GM12865 (cell line): ENCODE measurements around the gene TMEM135.
"Not testable (repeated sequence)": the region's sequence is repeated elsewhere in the genome, so short reads cannot be mapped to it uniquely, and the experiment has no call there.

Experiments
- DNase-seq: peaks from one replicate; pipeline ENCODE4 v3.0.0; 2010; ENCODE audit warnings: low read depth
- H3K4me3 ChIP-seq: 2 replicates; pipeline ENCODE4 v1.5.1; 2011; ENCODE audit warnings: mild to moderate bottlenecking, low read depth, low read length, control low read depth
- TF ChIP-seq, protein P1 (sequence below): IDR thresholded peaks from 2 replicates; pipeline ENCODE4 v1.5.1; 2011; ENCODE audit warnings: low read length, control low read depth, low read depth, inconsistent platforms; ENCODE audit not compliant: insufficient read depth; ENCODE audit errors: missing control alignments

Gene TMEM135

DNA sequence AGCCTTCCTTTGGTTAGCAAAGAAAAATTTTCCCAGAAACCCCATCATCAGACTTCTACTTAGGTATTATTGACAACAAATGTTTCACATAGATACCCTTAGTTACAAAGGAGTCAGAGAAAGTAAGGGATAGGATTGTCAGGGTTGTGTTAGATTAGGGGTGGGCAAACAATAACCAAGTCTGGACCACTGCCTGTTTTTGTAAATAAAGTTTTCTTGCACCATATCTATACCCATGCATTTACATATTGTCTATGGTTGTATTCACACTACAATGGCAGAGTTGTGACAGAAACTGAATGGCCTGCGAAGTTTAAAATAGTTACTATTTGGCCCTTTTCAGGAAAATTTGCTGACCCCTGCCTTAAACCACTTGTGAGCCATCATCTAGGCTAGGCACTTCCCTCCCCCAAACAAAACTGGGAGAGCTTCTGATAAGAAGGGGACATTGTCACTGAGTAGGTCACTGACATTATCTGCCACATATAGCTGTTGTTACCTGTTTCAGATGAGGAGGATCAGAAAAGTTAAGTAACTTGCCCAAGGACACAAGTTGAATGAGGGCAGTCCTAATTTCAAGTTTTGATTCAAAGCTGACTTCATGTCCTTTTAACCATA is 40.7 kb upstream of the TMEM135 start:
- H3K4me3 ChIP-seq, result no peak overlapping the region
- TF ChIP-seq, protein P1, sequence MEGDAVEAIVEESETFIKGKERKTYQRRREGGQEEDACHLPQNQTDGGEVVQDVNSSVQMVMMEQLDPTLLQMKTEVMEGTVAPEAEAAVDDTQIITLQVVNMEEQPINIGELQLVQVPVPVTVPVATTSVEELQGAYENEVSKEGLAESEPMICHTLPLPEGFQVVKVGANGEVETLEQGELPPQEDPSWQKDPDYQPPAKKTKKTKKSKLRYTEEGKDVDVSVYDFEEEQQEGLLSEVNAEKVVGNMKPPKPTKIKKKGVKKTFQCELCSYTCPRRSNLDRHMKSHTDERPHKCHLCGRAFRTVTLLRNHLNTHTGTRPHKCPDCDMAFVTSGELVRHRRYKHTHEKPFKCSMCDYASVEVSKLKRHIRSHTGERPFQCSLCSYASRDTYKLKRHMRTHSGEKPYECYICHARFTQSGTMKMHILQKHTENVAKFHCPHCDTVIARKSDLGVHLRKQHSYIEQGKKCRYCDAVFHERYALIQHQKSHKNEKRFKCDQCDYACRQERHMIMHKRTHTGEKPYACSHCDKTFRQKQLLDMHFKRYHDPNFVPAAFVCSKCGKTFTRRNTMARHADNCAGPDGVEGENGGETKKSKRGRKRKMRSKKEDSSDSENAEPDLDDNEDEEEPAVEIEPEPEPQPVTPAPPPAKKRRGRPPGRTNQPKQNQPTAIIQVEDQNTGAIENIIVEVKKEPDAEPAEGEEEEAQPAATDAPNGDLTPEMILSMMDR, result no peak
- no peak for DNase-seq

DNA sequence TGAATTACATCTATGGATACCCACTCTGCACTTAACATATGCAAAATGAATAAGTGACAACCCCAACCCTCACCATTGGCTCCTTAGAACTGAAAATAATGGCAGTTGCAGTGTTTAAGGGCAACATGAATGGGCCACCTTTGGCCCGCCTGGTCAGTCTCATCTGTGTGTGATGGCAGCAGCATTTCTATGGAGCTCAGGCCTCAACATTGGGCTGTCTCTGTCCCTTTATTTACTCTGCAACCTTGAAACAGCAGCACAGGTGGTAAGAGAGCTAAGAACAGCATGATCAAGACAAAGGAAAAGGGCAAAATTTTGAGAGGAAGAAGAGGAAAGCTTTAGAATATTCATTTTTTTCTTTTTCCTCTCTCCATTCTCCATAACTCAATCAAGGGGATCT is 38.3 kb upstream of the TMEM135 start:
- DNase-seq, result no peak
- no peak overlapping the region for H3K4me3 ChIP-seq
- TF ChIP-seq, protein P1, result no peak

DNA sequence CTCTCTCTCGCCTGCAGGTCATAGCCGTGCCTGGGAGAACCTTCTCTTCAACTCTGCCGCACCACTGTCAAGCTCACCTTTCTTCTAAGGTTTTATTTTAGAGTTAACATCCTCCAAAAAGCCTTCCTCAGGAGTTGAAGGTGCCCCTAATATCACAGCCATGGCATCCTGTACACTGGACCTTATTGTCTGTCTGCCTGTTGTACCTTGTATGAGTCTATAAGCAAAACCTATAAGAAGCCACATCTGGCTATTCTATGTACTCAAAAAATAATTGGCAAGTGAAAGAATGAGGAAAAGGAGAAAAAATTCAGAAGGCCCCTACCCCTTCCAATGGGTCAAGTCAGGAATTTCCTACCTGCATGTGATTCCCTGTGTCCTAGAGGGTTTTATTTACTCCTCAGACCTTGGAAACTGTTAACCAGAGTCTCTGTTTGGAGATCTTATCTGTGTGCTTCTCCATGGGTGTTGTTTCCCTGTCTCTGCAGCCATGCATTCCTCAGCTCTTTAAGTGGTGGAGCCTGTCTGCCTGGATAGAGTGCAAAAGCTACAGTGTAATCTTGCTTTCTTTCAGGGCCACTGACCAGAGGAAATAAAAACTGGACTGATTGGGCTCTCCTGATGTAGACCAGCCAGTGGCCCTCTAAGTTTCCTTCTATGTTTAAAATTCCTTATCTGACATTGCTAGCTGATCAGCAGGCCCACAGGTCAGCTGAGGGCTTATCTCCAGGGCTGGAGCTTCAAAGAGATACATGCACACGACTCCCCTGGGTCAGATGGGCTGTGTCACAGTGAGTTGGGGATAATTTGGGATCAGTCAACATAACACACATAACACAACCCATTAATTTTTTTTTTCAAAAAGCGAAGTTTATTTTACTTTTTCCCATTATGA is 37.6 kb upstream of the TMEM135 start:
- TF ChIP-seq, protein P1, result no peak
- no peak overlapping the region for H3K4me3 ChIP-seq
- no peak for DNase-seq

DNA sequence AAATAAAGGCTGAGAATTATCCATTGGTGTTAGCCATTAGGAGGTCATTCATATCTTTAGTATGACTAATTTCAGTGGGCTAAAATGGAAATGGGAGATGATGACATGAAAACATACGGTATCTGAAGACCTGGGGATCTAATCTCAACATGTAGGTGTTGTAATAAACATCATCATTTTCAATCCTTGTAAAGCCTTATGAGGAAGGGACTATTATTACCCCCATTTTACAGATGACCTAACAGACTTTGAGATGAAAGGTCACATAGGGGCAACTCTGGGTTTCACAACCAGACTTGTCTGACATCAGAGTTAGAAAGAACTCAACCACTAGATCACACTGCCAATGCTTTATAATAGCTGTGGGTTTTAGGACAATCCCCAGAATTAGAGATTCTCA is 34.8 kb upstream of the TMEM135 start:
- H3K4me3 ChIP-seq, result no peak overlapping the region
- no peak for DNase-seq
- TF ChIP-seq, protein P1, result no peak

DNA sequence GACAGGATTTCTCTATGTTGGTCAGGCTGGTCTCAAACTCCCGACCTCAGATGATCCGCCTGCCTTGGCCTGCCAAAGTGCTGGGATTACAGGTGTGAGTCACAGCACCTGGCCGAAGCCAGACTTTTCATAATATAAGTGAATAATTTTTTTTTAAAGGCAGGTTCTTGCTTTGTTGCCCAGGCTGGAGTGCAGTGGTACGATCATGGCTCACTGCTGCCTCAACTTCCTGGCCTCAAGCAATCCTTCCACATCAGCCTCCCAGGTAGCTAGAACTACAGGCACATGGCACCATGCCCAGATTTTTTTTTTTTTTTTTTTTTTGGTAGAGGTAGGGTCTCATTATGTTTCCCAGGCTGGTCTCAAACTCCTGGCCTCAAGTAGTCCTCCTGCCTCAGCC is 33.5 kb upstream of the TMEM135 start:
- not testable (repeated sequence) for DNase-seq, H3K4me3 ChIP-seq

DNA sequence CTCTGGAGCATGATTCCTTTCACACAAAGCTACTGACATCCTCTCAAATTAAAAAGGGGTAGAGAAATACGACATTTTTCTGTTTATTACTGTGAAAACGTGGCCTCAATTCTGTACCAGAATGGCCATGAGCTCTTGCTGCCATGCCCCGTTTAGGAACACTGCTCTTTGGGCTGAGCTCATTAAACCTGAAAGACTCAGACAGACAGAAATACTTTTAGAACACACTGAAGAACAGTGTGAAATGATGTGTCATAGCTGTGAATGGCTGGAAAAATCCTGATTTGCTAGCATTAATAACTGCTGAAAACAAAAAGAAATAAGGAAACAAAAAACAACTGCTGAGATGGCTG is 32.2 kb upstream of the TMEM135 start:
- DNase-seq, result no peak
- H3K4me3 ChIP-seq, result no peak overlapping the region
- TF ChIP-seq, protein P1, result no peak

DNA sequence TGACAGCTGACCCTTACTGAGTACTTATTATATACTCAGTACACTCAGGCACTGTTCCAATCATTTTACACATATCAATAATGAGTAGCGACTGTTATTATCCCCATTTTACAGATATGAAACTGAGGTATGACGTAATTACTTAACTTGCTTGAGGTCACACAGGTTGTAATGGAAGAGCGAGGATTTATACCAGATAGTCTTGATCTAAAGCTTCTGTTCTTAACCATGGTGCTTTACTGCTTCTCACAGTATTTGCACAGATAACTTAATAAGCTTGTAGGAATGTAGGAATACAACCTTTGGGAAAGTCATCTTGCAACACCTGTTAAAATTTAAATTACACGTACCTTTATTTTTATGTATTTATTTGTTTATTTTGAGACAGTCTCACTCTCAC is 31.7 kb upstream of the TMEM135 start:
- DNase-seq, result no peak
- TF ChIP-seq, protein P1, result no peak
- no peak overlapping the region for H3K4me3 ChIP-seq
